Measurements from ENCODE around the gene ZNF236. TPM values are rescaled to one million over a fixed set of nuclear protein-coding genes. Genes with fewer than 3 reads are reported as not detected.

ZNF236 gene
- polyA plus RNA-seq, 4 donors = 9.7 to 12.8 (median 10.8) TPM

- DNase-seq (ENCODE audit: low read depth in 4 of 4, low spot score in 3 of 4) = peak in 1 of 4 donors; percentile 45
Measured at GRCh38 chr18:77000527-77000926, 178.2 kb downstream of the ZNF236 start.

- DNase-seq (ENCODE audit: low read depth in 4 of 4, low spot score in 3 of 4) = no peak
Measured at GRCh38 chr18:77001041-77001440, 178.7 kb downstream of the ZNF236 start.

GRCh38 chr18:77001979-77002378 is 179.6 kb downstream of the ZNF236 start:
- no peak for DNase-seq (ENCODE audit: low read depth in 4 of 4, low spot score in 3 of 4)

- DNase-seq (ENCODE audit: low read depth in 4 of 4, low spot score in 3 of 4) = no peak
Measured at GRCh38 chr18:77002496-77002895, 180.1 kb downstream of the ZNF236 start.

- no peak for DNase-seq (ENCODE audit: low read depth in 4 of 4, low spot score in 3 of 4)
Measured at GRCh38 chr18:77003316-77003715, 181.0 kb downstream of the ZNF236 start.

GRCh38 chr18:77004555-77005380 is 182.4 kb downstream of the ZNF236 start:
- DNase-seq (ENCODE audit: low read depth in 4 of 4, low spot score in 3 of 4) = no peak

GRCh38 chr18:77005651-77006195 is 183.4 kb downstream of the ZNF236 start:
- no peak for DNase-seq (ENCODE audit: low read depth in 4 of 4, low spot score in 3 of 4)

- DNase-seq (ENCODE audit: low read depth in 4 of 4, low spot score in 3 of 4) = no peak
Measured at GRCh38 chr18:77006305-77007175, 184.2 kb downstream of the ZNF236 start.

GRCh38 chr18:77007251-77007650 is 184.9 kb downstream of the ZNF236 start:
- no peak for DNase-seq (ENCODE audit: low read depth in 4 of 4, low spot score in 3 of 4)

GRCh38 chr18:77008006-77008405 is 185.6 kb downstream of the ZNF236 start:
- DNase-seq (ENCODE audit: low read depth in 4 of 4, low spot score in 3 of 4) = no peak

GRCh38 chr18:77008576-77009315 is 186.4 kb downstream of the ZNF236 start:
- no peak for DNase-seq (ENCODE audit: low read depth in 4 of 4, low spot score in 3 of 4)

- no peak for DNase-seq (ENCODE audit: low read depth in 4 of 4, low spot score in 3 of 4)
Measured at GRCh38 chr18:77009675-77010074, 187.3 kb downstream of the ZNF236 start.

GRCh38 chr18:77012120-77012519 is 189.8 kb downstream of the ZNF236 start:
- no peak for DNase-seq (ENCODE audit: low read depth in 4 of 4, low spot score in 3 of 4)

- no peak for DNase-seq (ENCODE audit: low read depth in 4 of 4, low spot score in 3 of 4)
Measured at GRCh38 chr18:77012806-77013541, 190.6 kb downstream of the ZNF236 start.

GRCh38 chr18:77013811-77014521 is 191.6 kb downstream of the ZNF236 start:
- no peak for DNase-seq (ENCODE audit: low read depth in 4 of 4, low spot score in 3 of 4)

- DNase-seq (ENCODE audit: low read depth in 4 of 4, low spot score in 3 of 4) = no peak
Measured at GRCh38 chr18:77014538-77014937, 192.2 kb downstream of the ZNF236 start.

- DNase-seq (ENCODE audit: low read depth in 4 of 4, low spot score in 3 of 4) = no peak
Measured at GRCh38 chr18:77015169-77015568, 192.8 kb downstream of the ZNF236 start.

GRCh38 chr18:77015771-77016710 is 193.7 kb downstream of the ZNF236 start:
- DNase-seq (ENCODE audit: low read depth in 4 of 4, low spot score in 3 of 4) = no peak
